IMR-90 (cell line): ENCODE results near the gene FXYD5. TPM values are rescaled to one million over a fixed set of nuclear protein-coding genes. Genes with fewer than 3 reads are reported as not detected.

Source experiments
- ATAC-seq: fragments of 200-7000 bp; cut with Tn5 transposase; 2 replicates; pipeline ENCODE4 v1.9.1; 2020; ENCODE audit warnings: low read depth, mild to moderate bottlenecking, moderate library complexity
- BruUV-seq: library from RNA; stranded (reverse); fragments of 400-500 nt; replicated peaks from 2 replicates; lab custom pipeline; 2021; lab: Mats Ljungman, UMichigan
- CTCF ChIA-PET: fragments of 300-600 bp; formaldehyde crosslinking; extraction: SDS; loops from one replicate; lab custom pipeline; 2021; ENCODE audit warnings: antibody characterized with exemption; lab: Yijun Ruan, JAX
- POLR2A ChIA-PET: fragments of 300-600 bp; sonication (Branson Sonifier 250); formaldehyde crosslinking; loops from one replicate; lab custom pipeline; 2022; ENCODE audit warnings: antibody characterized with exemption; ENCODE audit not compliant: unreplicated experiment; lab: Charles Lee
- DNase-seq: peaks from one replicate; pipeline ENCODE4 v3.0.0; 2013
- H2AFZ ChIP-seq: replicated peaks from 2 replicates; pipeline ENCODE3; 2013; ENCODE audit warnings: low read length, mild to moderate bottlenecking; ENCODE audit not compliant: poor library complexity
- H2AK5ac ChIP-seq: 2 replicates; pipeline ENCODE4 v1.6.1; 2013; ENCODE audit warnings: low read depth, low read length, inconsistent platforms
- H2AK9ac ChIP-seq: replicated peaks from 2 replicates; pipeline ENCODE3; 2013; ENCODE audit warnings: mild to moderate bottlenecking, low read depth, low read length, moderate library complexity; ENCODE audit not compliant: poor library complexity
- H2BK120ac ChIP-seq: 2 replicates; pipeline ENCODE4 v1.6.1; 2013; ENCODE audit warnings: low read depth, low read length, inconsistent platforms
- H2BK15ac ChIP-seq: 3 replicates; pipeline ENCODE4 v1.6.1; 2013; ENCODE audit warnings: low read depth, low read length, inconsistent platforms
- H2BK20ac ChIP-seq: 2 replicates; pipeline ENCODE4 v1.6.1; 2013; ENCODE audit warnings: low read depth, mild to moderate bottlenecking, inconsistent platforms, low read length, moderate library complexity
- H2BK5ac ChIP-seq: 2 replicates; pipeline ENCODE4 v1.6.1; 2013; ENCODE audit warnings: mild to moderate bottlenecking, low read depth, low read length, inconsistent platforms; ENCODE audit not compliant: poor library complexity, severe bottlenecking
- H3K14ac ChIP-seq: replicated peaks from 2 replicates; pipeline ENCODE4 v1.6.1; 2013; ENCODE audit warnings: low read depth, low read length, inconsistent platforms
- H3K18ac ChIP-seq: 2 replicates; pipeline ENCODE4 v1.6.1; 2013; ENCODE audit warnings: low read depth, low read length, control low read depth
- H3K23ac ChIP-seq: 2 replicates; pipeline ENCODE4 v1.6.1; 2013; ENCODE audit warnings: low read depth, low read length, inconsistent platforms
- H3K27ac ChIP-seq: 2 replicates; pipeline ENCODE4 v1.5.1; 2013; ENCODE audit warnings: mild to moderate bottlenecking, control low read depth, low read length; ENCODE audit not compliant: insufficient read depth
- H3K27me3 ChIP-seq: 2 replicates; pipeline ENCODE4 v1.6.1; 2013; ENCODE audit warnings: low read length; ENCODE audit not compliant: control insufficient read depth, insufficient read depth
- H3K36me3 ChIP-seq: 2 replicates; pipeline ENCODE4 v1.6.1; 2013; ENCODE audit warnings: low read length, mixed read lengths; ENCODE audit not compliant: control insufficient read depth, insufficient read depth
- H3K4ac ChIP-seq: 2 replicates; pipeline ENCODE4 v1.6.1; 2013; ENCODE audit warnings: low read depth, low read length, inconsistent platforms
- H3K4me1 ChIP-seq: 2 replicates; pipeline ENCODE4 v1.6.1; 2013; ENCODE audit warnings: low read length, mixed read lengths; ENCODE audit not compliant: control insufficient read depth, insufficient read depth
- H3K4me2 ChIP-seq: 2 replicates; pipeline ENCODE4 v1.6.1; 2013; ENCODE audit warnings: low read depth, mild to moderate bottlenecking, control low read depth, low read length, moderate library complexity
- H3K4me3 ChIP-seq: 2 replicates; pipeline ENCODE4 v1.5.1; 2013; ENCODE audit warnings: low read depth, mild to moderate bottlenecking, control low read depth, low read length, moderate library complexity; ENCODE audit not compliant: insufficient read depth
- H3K56ac ChIP-seq: 2 replicates; pipeline ENCODE4 v1.6.1; 2013; ENCODE audit warnings: low read length, inconsistent platforms; ENCODE audit not compliant: insufficient read depth; ENCODE audit errors: extremely low read depth
- H3K79me1 ChIP-seq, 2 experiments: 2 replicates each; pipeline ENCODE4 v1.6.1; 2013; ENCODE audit warnings: low read length in 2 of 2, inconsistent platforms in 1 of 2, low read depth in 1 of 2
- H3K9ac ChIP-seq: 2 replicates; pipeline ENCODE4 v1.6.1; 2013; ENCODE audit warnings: low read depth, low read length, control low read depth
- H3K9me1 ChIP-seq: 2 replicates; pipeline ENCODE4 v1.6.1; 2013; ENCODE audit warnings: low read length, inconsistent platforms; ENCODE audit not compliant: insufficient read depth
- H3K9me3 ChIP-seq: 2 replicates; pipeline ENCODE4 v1.6.1; 2013; ENCODE audit warnings: low read length; ENCODE audit not compliant: control insufficient read depth, insufficient read depth
- H4K20me1 ChIP-seq: 2 replicates; pipeline ENCODE4 v1.6.1; 2013; ENCODE audit warnings: low read length, inconsistent platforms; ENCODE audit not compliant: insufficient read depth
- H4K5ac ChIP-seq: 2 replicates; pipeline ENCODE4 v1.6.1; 2013; ENCODE audit warnings: mild to moderate bottlenecking, low read depth, low read length, control low read depth
- H4K8ac ChIP-seq, 2 experiments: 2 replicates each; pipeline ENCODE4 v1.6.1; 2013; ENCODE audit warnings: low read depth in 2 of 2, low read length in 2 of 2, control low read depth in 1 of 2, inconsistent platforms in 1 of 2
- H4K91ac ChIP-seq: 2 replicates; pipeline ENCODE4 v1.6.1; 2013; ENCODE audit warnings: low read depth, low read length, inconsistent platforms; ENCODE audit not compliant: insufficient read depth
- CEBPB ChIP-seq: IDR thresholded peaks from 2 replicates; pipeline ENCODE4 v1.6.1; 2012; ENCODE audit warnings: low read depth, low read length, improper control_type of control experiment
- FOS ChIP-seq: fragments of 150-350 bp; IDR thresholded peaks from 2 replicates; pipeline ENCODE4 v1.6.1; 2016; ENCODE audit warnings: low read depth, low read length
- MAFK ChIP-seq: IDR thresholded peaks from 2 replicates; pipeline ENCODE4 v1.6.1; 2012; ENCODE audit warnings: low read depth, low read length, improper control_type of control experiment
- MAZ ChIP-seq: IDR thresholded peaks from 2 replicates; pipeline ENCODE4 v1.6.1; 2012; ENCODE audit warnings: low read depth, mild to moderate bottlenecking, low read length, improper control_type of control experiment, moderate library complexity, borderline replicate concordance
- MXI1 ChIP-seq: IDR thresholded peaks from 2 replicates; pipeline ENCODE4 v1.6.1; 2012; ENCODE audit warnings: low read depth, mild to moderate bottlenecking, low read length, moderate library complexity, borderline replicate concordance
- NFE2L2 ChIP-seq: fragments of 150-350 bp; IDR thresholded peaks from 2 replicates; pipeline ENCODE4 v1.6.1; 2016; ENCODE audit warnings: low read depth, mild to moderate bottlenecking, low read length
- POLR2A ChIP-seq: IDR thresholded peaks from 2 replicates; pipeline ENCODE4 v1.6.1; 2012; ENCODE audit warnings: mild to moderate bottlenecking, low read depth, low read length
- RCOR1 ChIP-seq: IDR thresholded peaks from 2 replicates; pipeline ENCODE4 v1.6.1; 2012; ENCODE audit warnings: mild to moderate bottlenecking, low read length, improper control_type of control experiment; ENCODE audit not compliant: insufficient replicate concordance
- SMC3 ChIP-seq: fragments of 150-350 bp; IDR thresholded peaks from 2 replicates; pipeline ENCODE4 v1.6.1; 2016; ENCODE audit warnings: low read depth, mild to moderate bottlenecking, antibody characterized with exemption, low read length, moderate library complexity
- whole genome bisulfite sequencing, 2 experiments: methylation state at CpG; one replicate each; pipeline versions ENCODE4 v1.1.5 to v1.1.7; 2013; ENCODE audit warnings: missing lambda C conversion rate in 2 of 2; ENCODE audit not compliant: insufficient read length in 1 of 2; ENCODE audit errors: extremely low coverage in 2 of 2; 5-methylcytosine and 5-hydroxymethylcytosine counted together
- dilution Hi-C: fragments of 300-500 bp; cut with HindIII; formaldehyde crosslinking; loops from one replicate; pipeline ENCODE4 v1.14.3; 2018; ENCODE audit warnings: low sequenced_read_pairs; ENCODE audit not compliant: unreplicated experiment
- in situ Hi-C: fragments of 300-500 bp; cut with MboI; formaldehyde crosslinking; loops from 3 replicates; pipeline ENCODE4 v1.14.3; 2019; ENCODE audit warnings: low sequenced_read_pairs, inconsistent platforms, mixed read lengths
- intact Hi-C: fragments of 100-400 bp; cut with micrococcal nuclease; formaldehyde crosslinking; loops from 2 replicates; pipeline ENCODE4 v1.10.0; 2022
- polyA plus RNA-seq, 3 experiments: library from polyadenylated mRNA; depleted of rRNA; stranded (reverse); fragments of >200 nt; gene quantifications; 2 replicates each; pipeline ENCODE4 v1.2.3, GENCODE V29; 2012; ENCODE audit warnings: low replicate concordance in 1 of 3
- total RNA-seq: library from RNA; depleted of rRNA; stranded (reverse); fragments of >200 nt; gene quantifications from 2 replicates; pipeline ENCODE4 v1.2.3, GENCODE V29; 2012
- TF ChIP-seq, protein P1 (sequence below): fragments of 150-350 bp; IDR thresholded peaks from 2 replicates; pipeline ENCODE4 v1.6.1; 2016; ENCODE audit warnings: low read depth, mild to moderate bottlenecking, low read length, moderate library complexity, borderline replicate concordance
- TF ChIP-seq, protein P2 (sequence below): fragments of 150-350 bp; IDR thresholded peaks from 2 replicates; pipeline ENCODE4 v1.6.1; 2017; ENCODE audit warnings: mild to moderate bottlenecking, antibody characterized with exemption, low read length, low read depth

The FXYD5 gene
- total and polyA plus RNA-seq, 2 of the 4 experiments (the other 2 are of a cell fraction), result 53.6 to 245 TPM

- TF ChIP-seq NFE2L2 (no peak), MXI1 (no peak), POLR2A (no peak), MAFK (no peak), FOS (no peak), MAZ (no peak), RCOR1 (no peak), SMC3 (no peak), CEBPB (no peak)
- TF ChIP-seq, protein P1, sequence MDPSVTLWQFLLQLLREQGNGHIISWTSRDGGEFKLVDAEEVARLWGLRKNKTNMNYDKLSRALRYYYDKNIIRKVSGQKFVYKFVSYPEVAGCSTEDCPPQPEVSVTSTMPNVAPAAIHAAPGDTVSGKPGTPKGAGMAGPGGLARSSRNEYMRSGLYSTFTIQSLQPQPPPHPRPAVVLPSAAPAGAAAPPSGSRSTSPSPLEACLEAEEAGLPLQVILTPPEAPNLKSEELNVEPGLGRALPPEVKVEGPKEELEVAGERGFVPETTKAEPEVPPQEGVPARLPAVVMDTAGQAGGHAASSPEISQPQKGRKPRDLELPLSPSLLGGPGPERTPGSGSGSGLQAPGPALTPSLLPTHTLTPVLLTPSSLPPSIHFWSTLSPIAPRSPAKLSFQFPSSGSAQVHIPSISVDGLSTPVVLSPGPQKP, result no peak
- TF ChIP-seq, protein P2, sequence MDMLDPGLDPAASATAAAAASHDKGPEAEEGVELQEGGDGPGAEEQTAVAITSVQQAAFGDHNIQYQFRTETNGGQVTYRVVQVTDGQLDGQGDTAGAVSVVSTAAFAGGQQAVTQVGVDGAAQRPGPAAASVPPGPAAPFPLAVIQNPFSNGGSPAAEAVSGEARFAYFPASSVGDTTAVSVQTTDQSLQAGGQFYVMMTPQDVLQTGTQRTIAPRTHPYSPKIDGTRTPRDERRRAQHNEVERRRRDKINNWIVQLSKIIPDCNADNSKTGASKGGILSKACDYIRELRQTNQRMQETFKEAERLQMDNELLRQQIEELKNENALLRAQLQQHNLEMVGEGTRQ, result no peak
- no peak overlapping the region for H2BK15ac ChIP-seq
- no peak overlapping the region for H2BK5ac ChIP-seq
- H4K91ac ChIP-seq, result no peak overlapping the region
- in situ Hi-C loops (no loop called here), dilution Hi-C loops (no loop called here), intact Hi-C loops (no loop called here)
- peaks cover 5% of the 10 kb centered on the region; the same call in 1 of the 2 replicates for H3K9me3 ChIP-seq
- DNase-seq (no peak), ATAC-seq (no peak)
- no peaks in the 10 kb centered on the region for H3K36me3 ChIP-seq
- no peak overlapping the region for H2BK120ac ChIP-seq
- no peak overlapping the region for H2AFZ ChIP-seq
- H3K4me3 ChIP-seq, result no peak overlapping the region
- H3K14ac ChIP-seq, result no peak overlapping the region
- H3K79me1 ChIP-seq, result no peaks in the 10 kb centered on the region
- 17% methylated on average over 2 of the region's 5 CpGs; no CpG with 5 or more reads in 1 of the 2 experiments for WGBS, 2 experiments
- no peak overlapping the region for H3K27ac ChIP-seq
- no peaks in the 10 kb centered on the region for H3K4me1 ChIP-seq
- BruUV-seq, result no TSS peak
- H2AK5ac ChIP-seq, result no peak overlapping the region
- no peak overlapping the region for H2BK20ac ChIP-seq
- H4K8ac ChIP-seq, result no peak overlapping the region
- H3K18ac ChIP-seq, result no peak overlapping the region
- H3K4me2 ChIP-seq, result no peak overlapping the region
- no peaks in the 10 kb centered on the region for H3K9me1 ChIP-seq
- H4K20me1 ChIP-seq, result no peaks in the 10 kb centered on the region
- no peak overlapping the region for H3K56ac ChIP-seq
- no peak overlapping the region for H3K23ac ChIP-seq
- no peak overlapping the region for H4K5ac ChIP-seq
- H3K9ac ChIP-seq, result no peak overlapping the region
- H3K27me3 ChIP-seq, result peaks cover 3% of the 10 kb centered on the region; the same call in 1 of the 2 replicates
- ChIA-PET CTCF (interaction anchor here (0.7 kb wide), 1 partner anchor 40 kb away, joined by 4 read pairs; no protein-coding TSS in a partner anchor), POLR2A (no interaction called here)
- no peak overlapping the region for H2AK9ac ChIP-seq
- no peak overlapping the region for H3K4ac ChIP-seq
These were observed 47.0 kb upstream of the FXYD5 start for GRCh38 chr19:35107545-35107944.
